Ureter (tissue), 1 donor: Measurements from ENCODE around the gene ITGBL1. TPM values are rescaled to one million over a fixed set of nuclear protein-coding genes. Genes with fewer than 3 reads are reported as not detected.

Source experiments
- DNase-seq: peaks from one replicate; pipeline ENCODE4 v3.0.0-alpha.2; 2020; ENCODE audit warnings: low spot score
- total RNA-seq: library from RNA; stranded (reverse); gene quantifications from one replicate; pipeline ENCODE4 v1.2.4, GENCODE V29; 2023
- donor health status: DM: yes; HTN: yes; CAD: no.

Gene ITGBL1
- total RNA-seq, 1 donor from 2014 or later: 1.9 TPM

- no peak for DNase-seq
Observed at GRCh38 chr13:101626925-101627555, 174.6 kb downstream of the ITGBL1 start.

GRCh38 chr13:101627556-101627943, 175.1 kb downstream of the ITGBL1 start:
- no peak for DNase-seq

GRCh38 chr13:101628900-101629299, 176.4 kb downstream of the ITGBL1 start:
- DNase-seq: no peak

GRCh38 chr13:101631395-101631794, 178.9 kb downstream of the ITGBL1 start:
- DNase-seq: no peak

- DNase-seq: no peak
Observed at GRCh38 chr13:101634142-101634541, 181.7 kb downstream of the ITGBL1 start.

GRCh38 chr13:101639711-101640110, 187.2 kb downstream of the ITGBL1 start:
- DNase-seq: no peak

- no peak for DNase-seq
Observed at GRCh38 chr13:101640788-101641400, 188.4 kb downstream of the ITGBL1 start.

- DNase-seq: no peak
Observed at GRCh38 chr13:101645871-101646270, 193.4 kb downstream of the ITGBL1 start.

- DNase-seq: no peak
Observed at GRCh38 chr13:101647760-101648159, 195.3 kb downstream of the ITGBL1 start.

GRCh38 chr13:101648766-101649487, 196.5 kb downstream of the ITGBL1 start:
- DNase-seq: no peak

GRCh38 chr13:101649488-101650126, 197.1 kb downstream of the ITGBL1 start:
- no peak for DNase-seq

GRCh38 chr13:101654883-101655282, 202.4 kb downstream of the ITGBL1 start:
- DNase-seq: no peak

GRCh38 chr13:101655435-101655834, 203.0 kb downstream of the ITGBL1 start:
- DNase-seq: no peak

GRCh38 chr13:101660711-101661110, 208.2 kb downstream of the ITGBL1 start:
- no peak for DNase-seq

GRCh38 chr13:101661839-101662238, 209.4 kb downstream of the ITGBL1 start:
- no peak for DNase-seq

GRCh38 chr13:101673360-101674105, 221.1 kb downstream of the ITGBL1 start:
- DNase-seq: no peak

- no peak for DNase-seq
Observed at GRCh38 chr13:101681834-101682233, 229.4 kb downstream of the ITGBL1 start.

GRCh38 chr13:101686003-101686402, 233.5 kb downstream of the ITGBL1 start:
- no peak for DNase-seq

GRCh38 chr13:101690871-101691270, 238.4 kb downstream of the ITGBL1 start:
- no peak for DNase-seq

GRCh38 chr13:101691341-101691860, 238.9 kb downstream of the ITGBL1 start:
- no peak for DNase-seq

- no peak for DNase-seq
Observed at GRCh38 chr13:101695870-101696516, 243.5 kb downstream of the ITGBL1 start.
